Stimulated activated CD8-positive, alpha-beta memory T cell treated with anti-CD3 and anti-CD28 coated beads, Interleukin-7, amount 100 ng/mL, for 1 hour (primary cell): ENCODE data around the gene ZDHHC7.

Source experiments
- DNase-seq, 2 donors: peaks; one replicate each; pipeline ENCODE4 v3.0.0-alpha.2; 2020; ENCODE audit warnings: low read depth in 2 of 2

The ZDHHC7 gene

DNA sequence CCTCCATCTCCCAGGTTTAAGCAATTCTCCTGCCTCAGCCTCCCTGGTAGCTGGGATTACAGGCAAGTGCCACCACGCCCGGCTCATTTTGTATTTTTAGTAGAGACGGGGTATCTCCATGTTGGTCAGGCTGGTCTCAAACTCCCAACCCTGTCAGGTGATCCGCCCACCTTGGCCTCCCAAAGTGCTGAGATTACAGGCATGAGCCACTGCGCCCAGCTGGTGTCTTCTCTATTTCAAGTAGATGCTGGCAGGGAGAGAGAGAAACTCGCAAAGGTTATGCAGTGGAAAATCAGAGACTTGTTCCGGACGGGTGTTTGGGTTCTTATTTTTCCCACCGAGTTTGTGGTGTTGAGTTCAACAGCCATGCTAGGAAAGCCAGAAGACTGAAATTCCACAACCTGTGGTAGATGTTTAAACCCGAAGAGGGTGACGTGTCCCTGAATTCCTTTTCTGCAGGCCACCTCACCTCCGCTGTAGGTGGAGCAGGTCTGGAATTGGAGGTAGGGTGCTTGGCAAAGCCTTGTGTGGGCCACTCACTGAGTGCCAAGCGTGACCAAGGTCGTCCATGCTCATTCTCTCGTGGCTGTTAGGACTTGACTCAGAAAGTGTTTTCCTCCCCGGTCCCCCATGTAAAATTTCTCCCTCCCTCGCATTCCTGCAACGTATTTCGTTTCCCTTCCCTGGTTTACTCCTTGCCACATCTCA lies 7.3 kb upstream of the ZDHHC7 start:
- no peak for DNase-seq

DNA sequence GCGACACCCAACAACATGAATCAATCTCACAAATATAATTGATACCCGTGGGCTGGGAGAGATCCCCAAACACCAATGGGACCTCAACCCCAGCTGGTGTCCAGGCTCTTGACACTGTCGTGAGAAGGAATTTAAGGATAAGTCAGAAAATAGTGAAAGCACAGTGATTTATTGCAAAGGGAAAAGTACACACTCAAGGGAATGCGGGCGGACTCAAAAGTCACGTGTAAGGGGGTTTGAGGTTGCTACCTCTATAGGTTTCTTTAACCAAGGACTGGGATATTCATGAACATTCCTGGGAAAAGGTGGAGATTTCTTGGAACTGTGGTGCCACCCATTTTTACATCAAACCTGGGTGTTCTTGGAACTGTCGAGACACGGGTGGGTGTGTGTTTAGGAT lies 6.3 kb upstream of the ZDHHC7 start:
- DNase-seq = no peak

DNA sequence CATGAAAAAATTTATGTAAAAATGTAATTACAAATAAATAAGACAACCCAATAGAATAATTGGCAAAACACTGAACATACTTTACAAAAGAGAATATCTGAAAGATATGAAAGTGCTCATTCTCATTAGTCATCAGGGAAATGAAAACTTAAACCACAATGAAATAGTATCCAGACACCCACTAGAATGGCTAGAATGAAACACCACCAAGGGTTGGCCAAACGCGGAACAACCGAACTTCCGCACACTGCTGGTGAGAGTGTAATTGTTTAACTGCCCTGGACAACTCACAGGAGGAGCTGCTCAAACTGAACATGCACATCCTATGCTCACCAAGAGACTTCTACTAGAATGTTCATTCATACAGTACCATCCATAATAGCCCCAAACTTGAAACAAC lies 5.8 kb upstream of the ZDHHC7 start:
- DNase-seq = no peak

DNA sequence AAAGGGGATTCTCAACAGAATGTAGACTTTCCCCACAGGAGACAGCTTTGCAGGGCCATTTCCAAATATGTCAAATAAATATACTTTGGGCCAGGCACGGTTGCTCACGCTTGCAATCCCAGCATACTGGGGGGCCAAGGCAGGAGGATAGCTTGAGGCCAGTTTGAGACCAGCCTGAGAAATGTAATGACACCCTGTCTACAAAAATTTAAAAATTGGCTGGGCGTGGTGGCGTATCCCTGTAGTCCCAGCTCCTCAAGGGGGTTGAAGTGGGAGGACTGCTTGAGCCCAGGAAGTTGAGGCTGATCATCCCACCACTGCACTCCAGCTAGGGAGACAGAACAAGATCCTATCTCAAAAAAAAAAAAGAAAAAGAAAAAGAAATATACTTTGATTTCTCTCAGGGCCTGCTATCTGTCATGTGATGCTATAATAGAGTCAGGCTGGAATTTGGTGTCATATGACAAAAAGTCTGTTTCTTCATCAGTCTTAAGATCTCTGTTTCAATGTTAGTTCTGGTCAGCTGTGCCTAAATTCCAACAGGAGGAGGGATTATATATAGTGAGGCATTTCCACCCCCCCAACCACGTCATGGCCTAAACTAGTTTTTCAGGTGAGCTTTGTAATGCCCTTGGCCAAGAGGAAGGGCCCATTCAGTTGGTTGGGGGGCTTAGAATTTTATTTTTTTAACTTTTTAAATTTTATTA lies 4.3 kb upstream of the ZDHHC7 start:
- no peak for DNase-seq

DNA sequence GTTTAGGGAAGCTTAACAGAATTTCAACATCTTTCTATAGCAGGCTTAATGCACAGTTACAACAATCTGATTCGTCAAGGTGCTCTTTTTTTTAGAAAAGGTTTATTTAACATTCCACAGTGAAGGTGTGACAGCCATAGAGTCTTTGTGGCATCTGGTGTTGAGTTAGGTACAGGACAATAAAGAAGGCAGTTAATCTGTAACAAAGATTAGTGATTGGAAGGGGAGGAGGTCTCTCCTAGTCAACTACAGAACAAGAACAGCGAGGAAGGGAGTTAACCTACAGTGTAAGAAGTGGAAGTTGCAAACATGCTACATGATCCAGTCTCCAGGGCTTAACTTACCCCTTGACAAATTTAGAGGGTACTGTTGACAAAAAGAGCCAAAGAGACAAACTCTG lies 3.0 kb upstream of the ZDHHC7 start:
- no peak for DNase-seq

DNA sequence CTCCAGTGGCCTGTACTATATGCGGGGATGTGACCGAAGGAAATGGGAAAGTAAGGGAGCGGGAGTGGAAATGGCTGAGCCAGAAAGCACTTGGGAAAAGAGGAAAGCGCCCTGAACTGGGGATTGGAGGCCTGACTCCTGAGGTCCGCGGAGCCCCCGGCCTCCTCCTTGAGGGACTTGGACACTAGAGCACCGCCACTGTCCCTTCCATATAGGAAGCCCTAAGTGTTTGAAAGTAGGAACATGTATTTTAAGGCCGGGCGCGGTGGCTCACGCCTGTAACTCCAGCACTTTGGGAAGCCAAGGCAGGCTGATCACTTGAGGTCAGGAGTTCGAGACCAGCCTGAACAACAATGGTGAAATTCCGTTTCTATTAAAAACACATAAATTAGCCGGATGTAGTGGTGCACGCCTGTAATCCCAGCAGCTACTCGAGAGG lies 530 bp upstream of the ZDHHC7 start:
- DNase-seq = no peak

DNA sequence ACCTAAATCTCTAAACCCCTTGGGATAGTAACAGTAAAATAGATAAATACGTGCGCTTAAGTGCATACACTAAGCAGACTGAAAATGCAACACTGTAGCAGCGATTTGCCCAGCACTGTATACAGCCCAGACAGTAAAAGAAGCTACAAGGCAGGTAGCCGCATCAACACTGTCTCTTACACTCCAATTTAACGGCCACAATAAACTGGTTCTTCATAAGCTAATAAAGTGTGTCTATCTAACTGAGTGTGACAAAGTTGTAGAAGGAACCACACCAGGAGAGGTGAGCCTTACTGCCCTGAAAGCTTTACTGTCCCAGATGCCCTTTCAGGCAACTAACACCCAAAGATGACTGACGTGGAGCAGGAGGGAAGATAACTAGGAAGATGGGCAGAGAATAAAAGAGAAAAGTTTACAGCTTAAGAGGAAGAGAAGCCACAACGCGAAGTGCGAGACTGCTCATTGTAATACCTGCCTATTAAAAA lies 847 bp downstream of the ZDHHC7 start:
- DNase-seq = no peak

DNA sequence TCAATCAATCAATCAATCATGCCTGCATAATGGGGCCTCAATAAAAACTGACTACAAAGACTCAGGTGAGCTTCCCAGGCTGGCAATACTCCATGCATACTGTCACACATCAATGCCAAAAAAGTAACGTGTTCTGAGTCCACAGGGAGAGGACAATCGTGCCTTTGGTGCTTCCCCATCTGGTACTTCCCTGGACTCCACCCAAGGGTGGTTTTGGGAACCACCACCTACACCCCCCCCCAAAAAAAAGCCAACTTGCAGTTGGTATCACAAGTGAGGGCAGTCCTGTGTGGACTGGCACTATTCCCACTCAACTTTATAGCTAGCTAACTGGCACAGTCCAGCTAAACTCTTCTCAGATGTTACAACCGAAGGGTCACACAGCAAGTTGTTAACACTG lies 3.1 kb downstream of the ZDHHC7 start:
- DNase-seq = no peak

DNA sequence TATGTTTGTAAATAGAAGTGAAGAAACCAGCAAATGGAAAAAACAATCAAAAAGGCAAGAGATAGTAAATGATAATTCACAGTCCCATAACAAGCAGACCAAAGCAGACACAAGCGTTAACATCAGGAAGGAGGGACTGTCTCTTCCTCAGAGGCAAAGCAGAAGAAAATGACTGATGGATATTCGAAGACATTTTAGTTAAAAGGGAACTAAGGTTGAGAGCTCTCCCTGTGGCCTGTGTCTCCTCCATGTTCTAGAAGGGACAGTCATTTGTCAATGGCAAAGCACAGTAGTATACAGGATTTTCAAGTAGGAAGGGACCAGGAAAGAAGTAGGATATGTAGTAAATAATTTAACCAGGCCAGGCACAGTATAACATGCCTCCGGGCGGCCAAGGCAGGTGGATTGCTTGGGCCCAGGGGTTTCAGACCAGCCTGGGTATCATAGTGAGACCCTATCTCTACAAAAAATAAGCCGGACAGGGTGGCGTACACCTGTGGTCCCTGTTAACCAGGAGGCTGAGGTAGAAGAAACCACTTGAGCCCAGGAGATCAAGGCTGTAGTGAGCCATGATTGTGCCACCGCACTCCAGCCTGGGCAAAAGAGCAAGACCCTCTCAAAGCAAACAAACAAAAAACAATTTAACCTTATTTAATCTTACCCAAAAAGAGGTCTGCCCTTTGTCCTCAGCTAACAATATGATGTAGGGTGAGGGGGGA lies 3.7 kb downstream of the ZDHHC7 start:
- no peak for DNase-seq

DNA sequence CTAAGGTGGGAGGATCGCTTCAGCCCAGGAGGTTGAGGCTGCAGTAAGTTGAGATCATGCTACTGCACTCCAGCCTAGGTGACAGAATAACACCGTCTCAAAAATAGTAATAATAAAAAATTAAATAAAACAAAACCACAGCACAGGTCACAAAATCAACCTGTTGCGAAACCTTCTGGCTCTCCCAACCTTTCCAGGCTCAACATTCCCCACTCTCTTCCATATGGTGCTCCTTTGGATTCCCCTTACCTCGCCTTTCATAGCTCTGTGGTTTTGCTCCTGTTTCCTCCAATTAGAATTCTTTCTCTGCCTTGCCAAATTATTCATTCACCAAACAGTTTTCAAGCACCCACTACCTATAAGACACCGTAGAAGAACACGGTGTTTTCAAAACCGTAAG lies 4.7 kb downstream of the ZDHHC7 start:
- DNase-seq = no peak

DNA sequence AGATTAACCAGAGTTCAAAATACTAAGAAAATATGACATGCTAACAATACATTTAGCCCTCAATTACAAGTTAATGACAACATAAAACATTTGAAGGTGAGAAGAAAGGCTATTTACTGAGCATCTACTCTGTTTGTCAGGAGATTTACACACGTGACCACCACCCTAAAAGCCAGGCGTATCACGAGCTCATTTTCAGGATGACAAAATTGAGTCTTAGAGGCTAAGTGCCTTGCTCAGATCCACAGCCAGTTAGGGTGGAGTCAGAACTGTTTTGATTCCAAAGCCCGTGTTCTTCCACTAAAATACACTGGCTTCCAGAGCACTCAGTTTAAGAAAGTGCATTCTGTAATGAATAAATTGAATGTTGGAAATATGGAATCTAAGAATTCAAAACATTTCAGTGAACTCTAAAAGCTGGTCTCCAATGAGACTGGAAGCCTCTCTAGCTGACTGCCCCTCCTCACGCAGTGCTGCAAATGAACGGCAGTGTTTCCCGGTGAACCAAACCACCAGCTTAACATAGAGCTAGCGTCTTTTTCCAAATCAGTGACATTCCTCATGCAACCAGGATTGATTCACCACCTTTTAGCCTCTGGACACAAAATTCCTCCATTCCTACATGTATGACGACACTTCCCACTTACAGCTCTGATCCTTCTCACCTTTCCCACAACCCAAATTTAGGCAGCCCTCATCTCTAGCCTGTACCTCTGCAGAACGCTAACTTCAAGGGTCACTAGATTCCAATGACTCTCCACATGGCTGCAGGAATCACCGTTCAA lies 5.9 kb downstream of the ZDHHC7 start:
- DNase-seq = no peak

DNA sequence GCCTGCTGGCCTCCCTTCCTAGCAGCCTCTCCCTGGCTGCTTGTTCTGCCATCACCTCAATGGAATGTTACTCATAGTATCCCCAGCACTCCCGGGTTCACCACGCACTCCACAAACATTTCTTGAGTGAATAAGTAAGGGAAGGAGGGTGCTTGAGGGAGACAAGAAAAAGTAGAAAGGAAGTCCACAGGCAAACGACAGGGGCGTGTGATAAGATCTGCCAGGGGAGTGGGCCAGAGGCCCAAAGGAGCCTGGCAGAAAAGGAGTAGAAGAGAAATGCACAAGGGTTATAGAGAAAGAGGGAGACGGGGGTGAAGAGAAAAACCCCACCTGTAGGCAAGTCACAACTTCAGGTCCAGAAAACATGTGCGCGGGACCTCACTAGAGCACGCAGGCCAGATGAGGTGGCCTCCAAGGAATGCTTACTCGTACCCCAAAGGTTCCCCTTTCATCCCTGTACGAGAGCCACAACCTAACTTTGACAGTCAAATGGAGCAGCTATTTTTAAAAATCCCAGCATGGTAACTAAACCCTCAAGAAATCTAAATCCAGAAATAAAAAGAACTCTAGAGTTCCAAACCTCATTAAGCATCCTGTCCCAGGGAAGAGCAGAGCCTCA lies 6.6 kb downstream of the ZDHHC7 start:
- no peak for DNase-seq

DNA sequence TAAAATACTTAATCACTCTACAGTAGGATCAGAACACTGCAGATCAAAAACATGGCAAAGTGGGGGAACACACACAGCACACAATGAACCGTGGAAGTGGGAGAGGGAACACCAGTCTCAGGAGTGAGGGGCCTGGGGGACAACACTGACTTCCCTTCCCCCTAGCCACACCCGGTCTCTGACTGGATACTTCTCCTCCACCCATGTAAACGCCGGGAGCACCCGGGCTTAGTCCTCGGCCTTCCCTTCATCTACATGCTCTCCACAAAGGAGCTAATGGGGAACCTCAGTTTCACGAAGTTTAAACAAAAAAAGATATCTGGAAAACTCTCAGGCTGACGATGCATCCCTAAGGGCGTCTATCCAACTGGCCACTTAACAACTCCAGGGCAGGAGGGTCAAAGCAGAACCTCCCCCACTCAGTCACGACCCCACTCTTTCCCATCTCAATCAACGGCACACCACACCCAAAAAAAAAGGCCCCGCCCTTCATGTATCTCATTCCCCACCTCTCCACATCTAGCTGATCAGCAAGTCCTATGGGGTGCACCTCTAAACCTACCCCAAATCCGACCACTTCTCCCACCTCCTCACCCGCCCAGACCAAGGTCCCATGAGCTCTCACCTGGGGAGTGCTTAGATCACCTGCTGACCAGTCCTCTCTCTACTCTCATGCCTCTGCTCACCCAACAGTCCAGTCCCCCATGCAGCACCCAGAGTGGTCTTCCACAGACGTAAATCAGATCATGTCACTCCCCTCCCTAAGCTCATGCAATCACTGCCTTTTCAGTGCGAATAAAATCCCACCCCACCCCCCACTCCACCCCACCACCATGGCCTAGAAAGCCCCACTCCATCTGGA lies 7.4 kb downstream of the ZDHHC7 start:
- DNase-seq = no peak

DNA sequence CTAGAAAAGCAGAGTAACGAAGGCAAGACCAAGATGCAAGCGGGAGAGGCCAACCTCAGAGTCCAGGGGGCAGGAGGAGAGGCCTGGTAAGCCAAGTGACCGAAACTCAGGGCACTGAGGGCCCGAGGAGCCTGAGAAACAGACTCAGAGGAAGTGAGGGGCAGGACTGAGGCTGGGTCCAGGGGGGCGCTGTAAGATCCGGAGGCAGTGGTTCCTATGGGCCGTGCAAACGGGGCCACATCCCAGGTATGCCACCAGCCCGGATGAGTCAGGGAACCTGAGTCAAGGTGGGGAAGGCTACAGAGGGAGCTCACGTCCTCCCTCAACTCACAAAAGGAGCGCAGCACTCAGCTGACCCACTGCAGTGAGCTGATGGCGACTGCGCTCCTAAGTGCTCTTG lies 8.3 kb downstream of the ZDHHC7 start:
- DNase-seq = no peak

DNA sequence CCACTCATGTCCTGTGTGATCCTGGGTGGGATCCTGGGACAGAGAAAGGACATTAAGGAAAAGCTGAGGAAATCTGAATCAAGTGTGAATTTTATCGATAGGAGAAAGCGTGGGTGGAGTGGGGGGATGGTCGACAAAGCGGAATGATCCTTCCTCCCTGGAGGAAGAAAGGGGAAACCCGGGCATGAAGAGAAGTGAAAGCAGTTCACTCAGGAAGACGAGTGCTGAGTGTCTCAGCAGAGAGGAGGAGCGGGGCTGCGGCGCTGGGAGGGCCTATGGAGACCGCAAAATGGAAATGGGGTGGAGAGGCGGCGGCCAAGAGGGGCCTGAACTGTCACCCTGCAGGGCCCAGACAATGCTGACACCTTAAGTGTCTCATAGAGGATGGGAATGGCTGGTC lies 8.7 kb downstream of the ZDHHC7 start:
- no peak for DNase-seq

DNA sequence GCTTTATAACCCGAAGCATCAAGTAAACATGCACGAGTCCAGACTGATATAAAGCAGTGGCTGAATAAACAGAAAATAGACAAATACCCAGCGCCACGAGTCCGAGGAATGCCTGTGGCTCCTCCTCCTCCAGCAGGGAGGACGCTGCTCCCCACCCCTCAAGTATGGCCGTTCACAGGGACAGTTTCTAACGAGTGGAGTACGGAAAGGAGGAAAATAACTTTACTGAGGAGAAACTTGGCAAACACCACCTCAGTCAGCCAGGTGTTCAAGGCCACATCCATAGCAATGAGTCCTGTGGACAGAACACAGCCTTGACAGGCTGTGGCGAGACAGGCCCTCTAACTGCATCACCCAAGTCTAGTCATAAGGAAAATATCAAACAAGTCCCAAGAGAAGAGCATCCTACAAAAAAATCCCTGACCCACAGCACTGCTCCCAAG lies 9.2 kb downstream of the ZDHHC7 start:
- DNase-seq = no peak

DNA sequence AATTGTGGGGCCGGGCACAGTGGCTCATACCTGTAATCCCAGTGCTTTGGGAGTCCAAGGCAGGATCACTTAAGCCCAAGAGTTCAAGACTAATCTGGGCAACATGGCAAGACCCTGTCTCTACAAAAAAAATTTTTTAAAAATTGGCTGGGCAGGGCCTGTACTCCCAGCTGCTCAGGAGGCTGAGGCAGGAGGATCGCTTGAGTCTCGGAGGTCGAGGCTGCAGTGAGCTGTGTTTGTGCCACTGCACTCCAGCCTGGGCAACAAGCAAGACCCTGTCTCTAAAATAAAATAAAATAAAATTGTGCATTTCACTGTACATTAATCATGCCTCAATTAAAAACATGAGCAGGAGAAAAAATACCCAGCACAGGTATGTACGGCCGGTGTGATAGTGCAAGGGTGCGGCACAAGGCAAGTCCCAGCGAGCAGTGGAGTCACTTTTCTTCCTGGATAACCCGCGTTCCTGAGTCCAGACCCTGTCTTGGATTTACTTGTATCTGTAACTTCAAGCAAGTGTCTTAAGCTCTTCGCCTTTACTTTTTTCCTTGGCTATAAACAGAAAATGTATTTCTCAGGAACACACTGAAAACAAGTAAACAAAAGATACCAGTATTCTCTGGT lies 11.4 kb downstream of the ZDHHC7 start:
- DNase-seq = no peak

DNA sequence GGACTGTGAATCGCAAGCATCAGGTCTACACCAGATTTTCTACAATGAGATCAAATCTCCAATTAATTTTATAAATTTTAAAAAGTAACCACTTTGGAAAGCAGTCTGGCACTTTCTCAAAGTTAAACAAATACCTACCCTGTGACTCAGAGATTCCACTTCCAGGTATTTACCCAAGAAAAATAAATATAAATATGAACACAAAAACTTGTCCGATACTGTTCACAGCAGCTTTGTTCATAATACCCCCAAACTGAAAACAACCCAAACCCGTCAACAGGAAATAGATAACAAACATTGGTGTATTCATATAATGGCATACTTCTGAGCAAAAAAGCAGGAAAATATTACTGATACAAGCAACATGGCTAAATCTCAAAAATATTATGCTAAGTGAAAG lies 12.1 kb downstream of the ZDHHC7 start:
- DNase-seq = no peak

DNA sequence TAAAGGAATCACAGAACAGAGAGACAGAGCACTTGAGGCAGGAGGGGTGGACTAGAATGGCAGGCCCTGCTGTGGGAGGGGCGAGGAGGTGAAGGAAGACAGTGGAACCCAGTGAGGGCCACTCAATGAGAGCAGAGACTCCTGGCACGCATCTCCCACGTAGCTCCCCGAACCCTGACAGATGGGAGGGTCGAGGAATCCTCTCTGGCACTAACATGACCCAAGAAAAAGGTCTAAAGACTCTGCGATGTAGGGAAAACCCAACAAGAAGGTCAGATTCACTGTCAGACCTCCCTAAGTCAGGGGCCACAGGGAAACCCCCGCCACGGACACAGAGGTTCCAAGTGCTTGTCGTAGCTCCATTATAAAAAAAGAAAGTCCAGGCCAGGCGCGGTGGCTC lies 15.0 kb downstream of the ZDHHC7 start:
- no peak for DNase-seq

DNA sequence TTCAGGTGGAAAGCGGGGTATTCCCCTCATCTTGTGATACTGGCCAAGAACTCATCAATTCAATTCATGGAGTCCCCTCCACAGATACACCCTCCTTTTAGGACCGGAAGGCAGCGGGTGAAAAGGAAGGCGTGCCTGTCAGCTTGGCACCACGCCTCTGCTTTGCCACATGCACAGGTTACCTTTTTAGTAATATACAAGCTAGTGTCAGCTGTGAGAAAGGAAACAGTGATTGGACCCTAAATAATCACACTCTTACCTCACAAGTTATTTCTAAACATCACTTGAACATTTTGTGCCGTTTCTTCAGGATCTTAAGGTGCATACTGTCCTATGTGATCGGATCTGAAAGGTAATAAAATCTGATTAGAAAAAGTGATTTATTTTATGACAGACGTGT lies 15.7 kb downstream of the ZDHHC7 start:
- no peak for DNase-seq
